ENCODE data around the gene DCBLD1.
A peak's percentile ranks its signal among the peaks of the same experiment; 100 is the strongest.

DNA sequence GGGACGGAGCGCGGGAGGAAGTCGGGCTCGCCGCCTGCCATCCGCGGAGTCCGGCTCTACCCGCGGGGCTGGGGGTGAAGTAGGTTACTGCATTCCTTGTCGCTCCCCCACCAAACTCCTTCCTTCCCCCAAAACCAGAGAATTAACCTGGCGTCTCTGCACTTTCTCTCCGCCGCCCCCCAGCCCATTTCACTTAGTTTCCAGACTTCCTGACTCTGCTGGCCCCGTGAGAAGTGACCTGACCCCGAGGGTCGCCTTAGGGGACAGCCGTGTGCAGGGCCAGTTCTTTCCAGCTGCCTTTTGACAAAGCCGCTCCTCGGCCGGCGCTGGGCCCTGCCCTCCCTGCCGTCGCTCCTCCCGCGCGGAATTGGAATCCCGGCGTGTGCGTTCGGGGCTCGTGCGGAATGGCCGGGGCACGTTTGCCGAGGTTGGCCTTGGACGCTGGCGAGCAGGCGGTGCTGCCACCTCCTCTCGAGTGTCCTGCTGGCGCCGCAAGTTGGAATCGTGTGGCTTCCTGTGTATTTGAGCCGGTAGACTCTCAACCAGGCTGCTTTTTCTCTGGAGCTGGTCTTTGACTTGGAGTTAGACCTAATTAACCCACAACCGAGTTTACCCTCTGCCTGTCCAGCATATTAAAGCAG lies 650 bp downstream of the DCBLD1 start:
- TF ChIP-seq CTCF (IDR thresholded peaks at IDR 0.05): no peak
- 0 out of 2 replicates have a peak, but pooled peaks have one; percentile 80 for TF ChIP-seq PREB (CRISPR knock-in tag; IDR thresholded peaks at IDR 0.05; ENCODE audit: borderline replicate concordance)
- TF ChIP-seq, protein P1, sequence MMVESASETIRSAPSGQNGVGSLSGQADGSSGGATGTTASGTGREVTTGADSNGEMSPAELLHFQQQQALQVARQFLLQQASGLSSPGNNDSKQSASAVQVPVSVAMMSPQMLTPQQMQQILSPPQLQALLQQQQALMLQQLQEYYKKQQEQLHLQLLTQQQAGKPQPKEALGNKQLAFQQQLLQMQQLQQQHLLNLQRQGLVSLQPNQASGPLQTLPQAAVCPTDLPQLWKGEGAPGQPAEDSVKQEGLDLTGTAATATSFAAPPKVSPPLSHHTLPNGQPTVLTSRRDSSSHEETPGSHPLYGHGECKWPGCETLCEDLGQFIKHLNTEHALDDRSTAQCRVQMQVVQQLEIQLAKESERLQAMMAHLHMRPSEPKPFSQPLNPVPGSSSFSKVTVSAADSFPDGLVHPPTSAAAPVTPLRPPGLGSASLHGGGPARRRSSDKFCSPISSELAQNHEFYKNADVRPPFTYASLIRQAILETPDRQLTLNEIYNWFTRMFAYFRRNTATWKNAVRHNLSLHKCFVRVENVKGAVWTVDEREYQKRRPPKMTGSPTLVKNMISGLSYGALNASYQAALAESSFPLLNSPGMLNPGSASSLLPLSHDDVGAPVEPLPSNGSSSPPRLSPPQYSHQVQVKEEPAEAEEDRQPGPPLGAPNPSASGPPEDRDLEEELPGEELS (CRISPR knock-in tag; IDR thresholded peaks at IDR 0.05): peak; percentile 72; the same call in 1 of the 2 replicates
- TF ChIP-seq, protein P2, sequence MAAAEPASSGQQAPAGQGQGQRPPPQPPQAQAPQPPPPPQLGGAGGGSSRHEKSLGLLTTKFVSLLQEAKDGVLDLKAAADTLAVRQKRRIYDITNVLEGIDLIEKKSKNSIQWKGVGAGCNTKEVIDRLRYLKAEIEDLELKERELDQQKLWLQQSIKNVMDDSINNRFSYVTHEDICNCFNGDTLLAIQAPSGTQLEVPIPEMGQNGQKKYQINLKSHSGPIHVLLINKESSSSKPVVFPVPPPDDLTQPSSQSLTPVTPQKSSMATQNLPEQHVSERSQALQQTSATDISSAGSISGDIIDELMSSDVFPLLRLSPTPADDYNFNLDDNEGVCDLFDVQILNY (CRISPR knock-in tag; IDR thresholded peaks at IDR 0.05): 0 out of 2 replicates have a peak, but pooled peaks have one; percentile 38
- TF ChIP-seq TEAD4 (CRISPR knock-in tag; IDR thresholded peaks at IDR 0.05): no peak
- no peak for TF ChIP-seq ZNF281 (CRISPR knock-in tag; IDR thresholded peaks at IDR 0.05)
- no peak for TF ChIP-seq ATF3 (CRISPR knock-in tag; conservative IDR thresholded peaks at IDR 0.05)
- TF ChIP-seq JUN (CRISPR knock-in tag; IDR thresholded peaks at IDR 0.05): no peak
- TF ChIP-seq ZNF416 (CRISPR knock-in tag; IDR thresholded peaks at IDR 0.05): no peak
- no peak for TF ChIP-seq NR3C1 (CRISPR knock-in tag; conservative IDR thresholded peaks at IDR 0.05; ENCODE audit: low read depth)
- no peak for TF ChIP-seq CBFB (CRISPR knock-in tag; IDR thresholded peaks at IDR 0.05; ENCODE audit: low read depth)
- TF ChIP-seq PRDM15 (CRISPR knock-in tag; IDR thresholded peaks at IDR 0.05): peak; percentile 69; the same call in 1 of the 2 replicates
- TF ChIP-seq SP1 (CRISPR knock-in tag; conservative IDR thresholded peaks at IDR 0.05): no peak
